ENCODE data around the gene TALDO1. TPM values are rescaled to one million over a fixed set of nuclear protein-coding genes. Genes with fewer than 3 reads are reported as not detected.
A peak's percentile ranks its signal among the peaks of the same experiment; 100 is the strongest.

Gene TALDO1
- total RNA-seq, 1 experiment from 2014 or later, result 268 TPM

- H3K14ac ChIP-seq (ENCODE audit: insufficient read depth, low read length), result no peak overlapping the region; the same call in 1 of the 2 replicates
- H2BK15ac ChIP-seq (ENCODE audit: low read depth, low read length), result no peak overlapping the region
- H2AFZ ChIP-seq (ENCODE audit: low read length), result no peak overlapping the region
- Mint-ChIP-seq H3K27me3 (ENCODE audit: low read depth) (no peaks in the 10 kb centered on the region), H3K4me1 (peaks cover 5 to 19% of the 10 kb centered on the region in 2 experiments; a peak in 3 of 4 replicates), H3K4me3 (peak overlapping the region; percentile 61 to 72; a peak in 4 of 5 replicates), H3K9me3 (no peaks in the 10 kb centered on the region), H3K27ac (no peak overlapping the region), H3K36me3 (ENCODE audit: insufficient read depth in 1 of 3, low read depth in 3 of 3) (peaks cover 0 to 8% (median 0%) of the 10 kb centered on the region in 3 experiments; a peak in 2 of 7 replicates)
- TF ChIP-seq, protein P1, sequence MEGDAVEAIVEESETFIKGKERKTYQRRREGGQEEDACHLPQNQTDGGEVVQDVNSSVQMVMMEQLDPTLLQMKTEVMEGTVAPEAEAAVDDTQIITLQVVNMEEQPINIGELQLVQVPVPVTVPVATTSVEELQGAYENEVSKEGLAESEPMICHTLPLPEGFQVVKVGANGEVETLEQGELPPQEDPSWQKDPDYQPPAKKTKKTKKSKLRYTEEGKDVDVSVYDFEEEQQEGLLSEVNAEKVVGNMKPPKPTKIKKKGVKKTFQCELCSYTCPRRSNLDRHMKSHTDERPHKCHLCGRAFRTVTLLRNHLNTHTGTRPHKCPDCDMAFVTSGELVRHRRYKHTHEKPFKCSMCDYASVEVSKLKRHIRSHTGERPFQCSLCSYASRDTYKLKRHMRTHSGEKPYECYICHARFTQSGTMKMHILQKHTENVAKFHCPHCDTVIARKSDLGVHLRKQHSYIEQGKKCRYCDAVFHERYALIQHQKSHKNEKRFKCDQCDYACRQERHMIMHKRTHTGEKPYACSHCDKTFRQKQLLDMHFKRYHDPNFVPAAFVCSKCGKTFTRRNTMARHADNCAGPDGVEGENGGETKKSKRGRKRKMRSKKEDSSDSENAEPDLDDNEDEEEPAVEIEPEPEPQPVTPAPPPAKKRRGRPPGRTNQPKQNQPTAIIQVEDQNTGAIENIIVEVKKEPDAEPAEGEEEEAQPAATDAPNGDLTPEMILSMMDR (conservative IDR thresholded peaks at IDR 0.05), result no peak
- H2BK120ac ChIP-seq (ENCODE audit: low read depth, low read length, poor library complexity, severe bottlenecking), result no peak overlapping the region
- no peak overlapping the region for H4K91ac ChIP-seq (ENCODE audit: insufficient read length, low read depth, low read length)
- no peak overlapping the region for H2BK5ac ChIP-seq (ENCODE audit: insufficient read length, low read length)
- H3K56ac ChIP-seq (ENCODE audit: insufficient read length, low read depth, low read length), result no peak overlapping the region
- no peaks in the 10 kb centered on the region for H3K79me2 ChIP-seq (ENCODE audit: insufficient read depth, low read length)
- no peaks in the 10 kb centered on the region for H4K20me1 ChIP-seq (ENCODE audit: control insufficient read depth, insufficient read depth, insufficient read length)
- H3K4ac ChIP-seq (ENCODE audit: low read depth, low read length), result no peak overlapping the region
- no peak overlapping the region for H4K5ac ChIP-seq (ENCODE audit: insufficient read length, low read depth, low read length)
- no peak overlapping the region for H3K23ac ChIP-seq (ENCODE audit: insufficient read length, low read depth, low read length)
- H2BK20ac ChIP-seq (ENCODE audit: low read depth, low read length, poor library complexity, severe bottlenecking), result no peak overlapping the region
- no CpG with 5 or more reads among the region's 53 CpGs for WGBS (ENCODE audit: extremely low coverage, insufficient read length, low lambda C conversion rate)
- no peak overlapping the region for H2AK5ac ChIP-seq (ENCODE audit: insufficient read length, low read length)
- no peak overlapping the region for H3K18ac ChIP-seq (ENCODE audit: insufficient read length, low read depth, low read length)
- peaks cover 7% of the 10 kb centered on the region for H3K23me2 ChIP-seq (ENCODE audit: insufficient read length, low read depth, low read length, poor library complexity, severe bottlenecking)
- no peaks in the 10 kb centered on the region for H3K4me1 ChIP-seq (ENCODE audit: insufficient read depth, low read length)
- no peak overlapping the region for H3K9ac ChIP-seq (ENCODE audit: extremely low read depth, insufficient read length, low read length)
- peak overlapping the region; percentile 27 for H3K4me2 ChIP-seq (ENCODE audit: insufficient read depth, insufficient read length, low read length)
- no peaks in the 10 kb centered on the region for H3K9me3 ChIP-seq (ENCODE audit: control insufficient read depth, low read depth, low read length)
- no peak overlapping the region for H4K8ac ChIP-seq (replicated peaks; ENCODE audit: insufficient read length, low read depth, low read length)
- no peaks in the 10 kb centered on the region for H3K27me3 ChIP-seq (ENCODE audit: insufficient read depth, low read length)
- no peak overlapping the region for H2BK12ac ChIP-seq (ENCODE audit: insufficient read length, low read depth, low read length)
- no peaks in the 10 kb centered on the region for H3K79me1 ChIP-seq (ENCODE audit: insufficient read depth, low read depth, low read length, poor library complexity, severe bottlenecking)
- no peak overlapping the region for H3K27ac ChIP-seq (ENCODE audit: insufficient read length, low read depth, low read length)
- peak; percentile 67 for DNase-seq
- no peak overlapping the region for H3T11ph ChIP-seq (ENCODE audit: low read length)
Measured at GRCh38 chr11:725624-726202, 21.6 kb upstream of the TALDO1 start.

Data from H9 (cell line).